Spinal cord (tissue), 10 donors: ENCODE results near the gene LSM7. TPM values are rescaled to one million over a fixed set of nuclear protein-coding genes. Genes with fewer than 3 reads are reported as not detected.

Experiments
- DNase-seq, 6 donors: peaks; one replicate each; pipeline versions ENCODE4 v3.0.0 to v3.0.0-alpha.2; 2013 to 2015; ENCODE audit warnings: low spot score in 6 of 6, low read depth in 4 of 6
- H3K27ac ChIP-seq: one replicate; pipeline ENCODE4 v1.5.1; 2013; ENCODE audit warnings: low read depth, low read length, control low read depth
- H3K27me3 ChIP-seq: one replicate; pipeline ENCODE4 v1.6.1; 2013; ENCODE audit warnings: low read length; ENCODE audit not compliant: control insufficient read depth, insufficient read depth
- H3K36me3 ChIP-seq: one replicate; pipeline ENCODE4 v1.6.1; 2013; ENCODE audit warnings: low read length; ENCODE audit not compliant: control insufficient read depth, insufficient read depth
- H3K4me1 ChIP-seq: one replicate; pipeline ENCODE4 v1.6.1; 2013; ENCODE audit warnings: low read length; ENCODE audit not compliant: control insufficient read depth, insufficient read depth
- H3K4me3 ChIP-seq: one replicate; pipeline ENCODE4 v1.5.1; 2013; ENCODE audit warnings: low read depth, low read length, control low read depth
- H3K9me3 ChIP-seq: one replicate; pipeline ENCODE4 v1.6.1; 2013; ENCODE audit warnings: low read length; ENCODE audit not compliant: control insufficient read depth, insufficient read depth
- WGBS: methylation state at CpG from one replicate; pipeline ENCODE4 v1.1.5; 2013; ENCODE audit warnings: missing lambda C conversion rate; ENCODE audit not compliant: insufficient coverage; 5-methylcytosine and 5-hydroxymethylcytosine counted together
- polyA plus RNA-seq, 2 donors: library from polyadenylated mRNA; unstranded; fragments of 120-200 nt; gene quantifications; one replicate each; pipeline ENCODE4 v1.2.1, GENCODE V29; 2013; ENCODE audit not compliant: insufficient read length in 2 of 2
- total RNA-seq, 2 donors: library from RNA; depleted of rRNA in 1 of 2; stranded (reverse); fragments of 120-200 nt in 1 of 2; fragments of >200 nt in 1 of 2; gene quantifications; one replicate each; pipeline versions ENCODE4 v1.2.3 to v1.2.4, GENCODE V29; 2013 to 2014
- donor health status: healthy.

Gene LSM7
- total and polyA plus RNA-seq, 4 donors = 48.2 to 165 (median 139) TPM

- WGBS = 92% methylated on average over 50 of the region's 52 CpGs
- DNase-seq = no peak
- peaks cover 96% of the 10 kb centered on the region for H3K36me3 ChIP-seq
- no peaks in the 10 kb centered on the region for H3K27me3 ChIP-seq
- H3K4me1 ChIP-seq = peaks cover 20% of the 10 kb centered on the region
- no peak overlapping the region for H3K27ac ChIP-seq
- no peak overlapping the region for H3K4me3 ChIP-seq
- H3K9me3 ChIP-seq = no peaks in the 10 kb centered on the region
These were observed 11.4 kb upstream of the LSM7 start for GRCh38 chr19:2339644-2340310.

- Histone ChIP-seq H3K36me3 (peaks cover 97% of the 10 kb centered on the region), H3K4me3 (no peak overlapping the region), H3K9me3 (no peaks in the 10 kb centered on the region), H3K27ac (no peak overlapping the region), H3K27me3 (no peaks in the 10 kb centered on the region), H3K4me1 (peaks cover 24% of the 10 kb centered on the region)
- 94% methylated on average over 52 of the region's 54 CpGs for WGBS
- DNase-seq = no peak
These were observed 10.6 kb upstream of the LSM7 start for GRCh38 chr19:2338751-2339643.

- no peak overlapping the region for H3K27ac ChIP-seq
These were observed 9.7 kb upstream of the LSM7 start for GRCh38 chr19:2338055-2338615.

GRCh38 chr19:2337329-2337707 lies 8.9 kb upstream of the LSM7 start:
- no peaks in the 10 kb centered on the region for H3K9me3 ChIP-seq
- DNase-seq = peak in 3 of 6 donors; percentile 9 to 78 (median 69)
- no peak overlapping the region for H3K4me3 ChIP-seq
- H3K27me3 ChIP-seq = no peaks in the 10 kb centered on the region
- peaks cover 41% of the 10 kb centered on the region for H3K4me1 ChIP-seq
- H3K36me3 ChIP-seq = peaks cover 93% of the 10 kb centered on the region
- peak overlapping the region; percentile 52 for H3K27ac ChIP-seq
- 25% methylated on average over 19 of the region's 19 CpGs for WGBS

More at GRCh38 chr19:2338055-2338615, 9.7 kb upstream of the LSM7 start:
- peaks cover 33% of the 10 kb centered on the region for H3K4me1 ChIP-seq
- H3K27me3 ChIP-seq = no peaks in the 10 kb centered on the region
- no peaks in the 10 kb centered on the region for H3K9me3 ChIP-seq
- WGBS = 93% methylated on average over 21 of the region's 21 CpGs
- no peak for DNase-seq
- peaks cover 99% of the 10 kb centered on the region for H3K36me3 ChIP-seq
- H3K4me3 ChIP-seq = no peak overlapping the region

DNA sequence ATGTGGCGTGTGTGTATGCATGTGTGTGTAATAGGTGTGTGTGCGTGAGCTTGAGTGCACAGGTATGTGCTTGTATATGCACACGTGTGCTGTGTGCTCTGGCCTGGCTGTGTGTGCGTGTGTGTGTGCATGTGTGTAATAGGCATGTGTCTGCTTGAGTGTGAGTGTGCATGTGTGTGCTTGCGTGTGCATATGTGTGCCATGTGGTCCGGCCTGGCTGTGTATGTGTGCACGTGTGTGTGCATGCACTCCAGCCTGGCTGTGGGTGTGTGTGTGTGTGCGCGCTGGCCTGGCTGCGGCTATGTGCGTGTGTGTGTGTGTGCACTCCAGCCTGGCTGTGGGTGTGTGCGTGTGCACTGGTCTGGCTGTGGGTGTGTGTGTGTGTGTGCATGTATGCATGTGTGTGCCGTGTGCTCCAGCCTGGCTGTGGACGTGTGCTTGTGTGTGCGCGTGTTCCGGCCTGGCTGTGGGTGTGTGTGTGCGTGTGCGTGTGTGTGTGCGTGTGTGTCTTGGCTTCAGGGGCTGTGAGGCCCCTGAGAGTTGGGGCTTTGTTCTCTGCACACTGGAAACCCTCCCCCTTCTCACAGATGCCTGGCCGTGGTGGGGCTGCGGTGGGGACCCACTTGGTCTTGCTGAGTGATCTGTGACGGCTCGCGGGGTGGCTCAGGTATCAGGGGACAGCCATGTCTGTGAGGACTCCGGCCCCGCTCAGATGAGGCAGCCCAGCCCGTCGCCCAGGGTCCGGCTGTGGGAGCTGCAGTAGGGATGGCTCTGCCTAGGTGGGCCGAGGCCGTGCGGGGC lies 8.3 kb upstream of the LSM7 start:
- no peaks in the 10 kb centered on the region for H3K27me3 ChIP-seq
- H3K4me1 ChIP-seq = peaks cover 47% of the 10 kb centered on the region
- peak in 1 of 6 donors; percentile 25 for DNase-seq
- no peak overlapping the region for H3K4me3 ChIP-seq
- H3K27ac ChIP-seq = peak overlapping the region; percentile 52
- 78% methylated on average over 26 of the region's 33 CpGs for WGBS
- H3K36me3 ChIP-seq = peaks cover 93% of the 10 kb centered on the region
- H3K9me3 ChIP-seq = no peaks in the 10 kb centered on the region

- H3K4me1 ChIP-seq = peaks cover 56% of the 10 kb centered on the region
- no peak overlapping the region for H3K4me3 ChIP-seq
- no peak for DNase-seq
- H3K27me3 ChIP-seq = no peaks in the 10 kb centered on the region
- no peak overlapping the region for H3K27ac ChIP-seq
- WGBS = 79% methylated on average over 3 of the region's 3 CpGs
- H3K9me3 ChIP-seq = no peaks in the 10 kb centered on the region
- H3K36me3 ChIP-seq = peaks cover 86% of the 10 kb centered on the region
These were observed 7.5 kb upstream of the LSM7 start for GRCh38 chr19:2335848-2336247.

DNA sequence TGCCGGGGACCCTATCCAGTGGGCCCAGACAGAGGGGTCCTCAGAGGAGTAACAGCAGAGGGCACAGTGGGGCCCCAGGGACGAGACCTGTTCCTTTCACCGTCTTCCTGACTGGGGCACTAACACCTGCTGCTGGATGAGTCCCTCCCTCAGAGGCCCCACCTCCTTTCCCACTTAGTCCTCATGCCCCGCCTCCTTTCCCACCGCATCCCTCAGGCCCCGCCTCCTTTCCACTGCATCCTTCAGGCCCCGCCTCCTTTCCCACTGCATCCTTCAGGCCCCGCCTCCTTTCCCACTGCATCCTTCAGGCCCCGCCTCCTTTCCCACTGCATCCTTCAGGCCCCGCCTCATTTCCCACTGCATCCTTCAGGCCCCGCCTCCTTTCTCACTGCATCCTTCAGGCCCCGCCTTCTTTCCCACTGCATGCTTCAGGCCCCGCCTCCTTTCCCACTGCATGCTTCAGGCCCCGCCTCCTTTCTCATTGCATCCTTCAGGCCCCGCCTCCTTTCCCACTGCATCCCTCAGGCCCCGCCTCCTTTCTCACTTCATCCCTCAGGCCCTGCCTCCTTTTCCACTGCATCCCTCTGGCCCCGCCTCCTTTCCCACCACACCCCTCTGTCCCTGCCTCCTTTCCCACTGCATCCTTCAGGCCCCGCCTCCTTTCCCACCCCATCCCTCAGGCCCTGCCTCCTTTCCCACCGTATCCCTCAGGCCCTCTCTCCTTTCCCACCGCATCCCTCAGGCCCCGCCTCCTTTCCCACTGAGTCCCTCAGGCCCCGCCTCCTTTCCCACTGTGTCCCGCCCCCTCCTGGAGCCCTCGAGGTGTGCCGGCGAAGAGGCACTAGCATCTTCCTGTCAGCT lies 6.8 kb upstream of the LSM7 start:
- Histone ChIP-seq H3K36me3 (peaks cover 83% of the 10 kb centered on the region), H3K4me1 (peaks cover 62% of the 10 kb centered on the region), H3K9me3 (no peaks in the 10 kb centered on the region), H3K4me3 (no peak overlapping the region), H3K27me3 (no peaks in the 10 kb centered on the region), H3K27ac (no peak overlapping the region)
- 93% methylated on average over 24 of the region's 26 CpGs for WGBS
- DNase-seq = no peak

GRCh38 chr19:2334426-2334825 lies 6.0 kb upstream of the LSM7 start:
- no peak overlapping the region for H3K27ac ChIP-seq
- H3K4me1 ChIP-seq = peaks cover 70% of the 10 kb centered on the region
- H3K27me3 ChIP-seq = no peaks in the 10 kb centered on the region
- no peaks in the 10 kb centered on the region for H3K9me3 ChIP-seq
- WGBS = 95% methylated on average over 27 of the region's 27 CpGs
- peaks cover 75% of the 10 kb centered on the region for H3K36me3 ChIP-seq
- no peak overlapping the region for H3K4me3 ChIP-seq
- DNase-seq = no peak
